GM12878 (cell line): ENCODE measurements around the gene EIF4EBP2. TPM values are rescaled to one million over a fixed set of nuclear protein-coding genes. Genes with fewer than 3 reads are reported as not detected.

Experiments used
- EZH2 ChIP-seq: IDR thresholded peaks from 2 replicates; pipeline ENCODE4 v1.6.1; 2012; ENCODE audit warnings: low read depth, mild to moderate bottlenecking, control low read depth, inconsistent platforms, low read length, borderline replicate concordance; ENCODE audit not compliant: control insufficient read depth
- IKZF1 ChIP-seq: fragments of 450-650 bp; conservative IDR thresholded peaks from 2 replicates; pipeline ENCODE4 v1.6.1; 2017; ENCODE audit warnings: antibody characterized with exemption, mild to moderate bottlenecking
- SUZ12 ChIP-seq: fragments of 200-600 bp; sonication (generic); IDR thresholded peaks from one replicate; pipeline ENCODE4 v1.6.1; 2018; ENCODE audit warnings: antibody characterized with exemption, mild to moderate bottlenecking; ENCODE audit not compliant: unreplicated experiment
- polyA plus RNA-seq, 11 experiments: library from polyadenylated mRNA; depleted of rRNA in 4 of 11; unstranded in 6 of 11; stranded (reverse) in 5 of 11; fragments of >200 nt; fragmentation: Nextera tagmentation in 4 of 11; fragmentation: Illumina TruSeq in 1 of 11; extraction: Ambion mirVana in 4 of 11; extraction: Trizol in 1 of 11; gene quantifications; 1 replicate in 1 of 11; 2 replicates in 10 of 11; pipeline versions ENCODE4 v1.2.1 to v1.2.3, GENCODE V29; 2011 to 2016; ENCODE audit warnings: inconsistent platforms in 2 of 11, missing spikeins in 2 of 11, low read depth in 1 of 11
- total RNA-seq, 4 experiments: library from RNA; depleted of rRNA in 3 of 4; stranded (reverse); fragments of >200 nt in 3 of 4; fragmentation: Illumina TruSeq in 1 of 4; extraction: Trizol in 1 of 4; gene quantifications; 2 replicates each; pipeline versions ENCODE4 v1.2.1 to v1.2.3, GENCODE V29; 2013 to 2021
- TF ChIP-seq, protein P1 (sequence below): fragments of 450-650 bp; IDR thresholded peaks from 2 replicates; pipeline ENCODE4 v1.6.1; 2017; ENCODE audit warnings: mild to moderate bottlenecking, moderate library complexity
- TF ChIP-seq, protein P2 (sequence below): IDR thresholded peaks from 2 replicates; pipeline ENCODE4 v1.6.1; 2011; ENCODE audit warnings: low read depth, low read length, improper control_type of control experiment, borderline replicate concordance
- TF ChIP-seq, protein P3 (sequence below): IDR thresholded peaks from 2 replicates; pipeline ENCODE4 v1.6.1; 2012; ENCODE audit warnings: improper control_type of control experiment, low read depth, low read length; ENCODE audit not compliant: insufficient replicate concordance

Gene EIF4EBP2
- total and polyA plus RNA-seq, 10 of the 15 experiments (the other 5 are each of a cell fraction or from before 2014, with no cell fraction given) = 14.4 to 51.3 (median 28.9) TPM

DNA sequence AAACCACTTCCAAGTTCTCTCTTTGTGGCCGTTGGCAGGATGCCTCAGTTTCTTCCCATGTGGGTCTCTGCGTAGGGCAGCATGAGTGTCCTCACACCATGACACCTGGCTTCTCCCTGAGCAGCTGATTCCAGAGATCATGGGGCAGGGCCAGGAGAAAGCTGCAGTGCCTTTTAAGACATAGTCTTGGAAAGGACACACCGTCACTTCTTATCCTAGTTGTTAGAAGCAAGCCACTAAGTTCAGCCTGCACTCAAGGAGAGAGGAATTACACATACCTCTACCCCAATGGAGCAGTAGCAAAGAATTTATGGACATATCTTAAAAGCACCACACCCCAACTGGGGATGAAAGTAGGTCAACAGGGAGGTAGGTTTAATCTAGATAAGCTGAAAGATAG, 21.2 kb downstream of the EIF4EBP2 start (continued):
- TF ChIP-seq, protein P1, sequence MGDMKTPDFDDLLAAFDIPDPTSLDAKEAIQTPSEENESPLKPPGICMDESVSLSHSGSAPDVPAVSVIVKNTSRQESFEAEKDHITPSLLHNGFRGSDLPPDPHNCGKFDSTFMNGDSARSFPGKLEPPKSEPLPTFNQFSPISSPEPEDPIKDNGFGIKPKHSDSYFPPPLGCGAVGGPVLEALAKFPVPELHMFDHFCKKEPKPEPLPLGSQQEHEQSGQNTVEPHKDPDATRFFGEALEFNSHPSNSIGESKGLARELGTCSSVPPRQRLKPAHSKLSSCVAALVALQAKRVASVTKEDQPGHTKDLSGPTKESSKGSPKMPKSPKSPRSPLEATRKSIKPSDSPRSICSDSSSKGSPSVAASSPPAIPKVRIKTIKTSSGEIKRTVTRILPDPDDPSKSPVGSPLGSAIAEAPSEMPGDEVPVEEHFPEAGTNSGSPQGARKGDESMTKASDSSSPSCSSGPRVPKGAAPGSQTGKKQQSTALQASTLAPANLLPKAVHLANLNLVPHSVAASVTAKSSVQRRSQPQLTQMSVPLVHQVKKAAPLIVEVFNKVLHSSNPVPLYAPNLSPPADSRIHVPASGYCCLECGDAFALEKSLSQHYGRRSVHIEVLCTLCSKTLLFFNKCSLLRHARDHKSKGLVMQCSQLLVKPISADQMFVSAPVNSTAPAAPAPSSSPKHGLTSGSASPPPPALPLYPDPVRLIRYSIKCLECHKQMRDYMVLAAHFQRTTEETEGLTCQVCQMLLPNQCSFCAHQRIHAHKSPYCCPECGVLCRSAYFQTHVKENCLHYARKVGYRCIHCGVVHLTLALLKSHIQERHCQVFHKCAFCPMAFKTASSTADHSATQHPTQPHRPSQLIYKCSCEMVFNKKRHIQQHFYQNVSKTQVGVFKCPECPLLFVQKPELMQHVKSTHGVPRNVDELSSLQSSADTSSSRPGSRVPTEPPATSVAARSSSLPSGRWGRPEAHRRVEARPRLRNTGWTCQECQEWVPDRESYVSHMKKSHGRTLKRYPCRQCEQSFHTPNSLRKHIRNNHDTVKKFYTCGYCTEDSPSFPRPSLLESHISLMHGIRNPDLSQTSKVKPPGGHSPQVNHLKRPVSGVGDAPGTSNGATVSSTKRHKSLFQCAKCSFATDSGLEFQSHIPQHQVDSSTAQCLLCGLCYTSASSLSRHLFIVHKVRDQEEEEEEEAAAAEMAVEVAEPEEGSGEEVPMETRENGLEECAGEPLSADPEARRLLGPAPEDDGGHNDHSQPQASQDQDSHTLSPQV = no peak
- no peak for TF ChIP-seq SUZ12
- TF ChIP-seq, protein P2, sequence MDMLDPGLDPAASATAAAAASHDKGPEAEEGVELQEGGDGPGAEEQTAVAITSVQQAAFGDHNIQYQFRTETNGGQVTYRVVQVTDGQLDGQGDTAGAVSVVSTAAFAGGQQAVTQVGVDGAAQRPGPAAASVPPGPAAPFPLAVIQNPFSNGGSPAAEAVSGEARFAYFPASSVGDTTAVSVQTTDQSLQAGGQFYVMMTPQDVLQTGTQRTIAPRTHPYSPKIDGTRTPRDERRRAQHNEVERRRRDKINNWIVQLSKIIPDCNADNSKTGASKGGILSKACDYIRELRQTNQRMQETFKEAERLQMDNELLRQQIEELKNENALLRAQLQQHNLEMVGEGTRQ = no peak
- TF ChIP-seq, protein P3, sequence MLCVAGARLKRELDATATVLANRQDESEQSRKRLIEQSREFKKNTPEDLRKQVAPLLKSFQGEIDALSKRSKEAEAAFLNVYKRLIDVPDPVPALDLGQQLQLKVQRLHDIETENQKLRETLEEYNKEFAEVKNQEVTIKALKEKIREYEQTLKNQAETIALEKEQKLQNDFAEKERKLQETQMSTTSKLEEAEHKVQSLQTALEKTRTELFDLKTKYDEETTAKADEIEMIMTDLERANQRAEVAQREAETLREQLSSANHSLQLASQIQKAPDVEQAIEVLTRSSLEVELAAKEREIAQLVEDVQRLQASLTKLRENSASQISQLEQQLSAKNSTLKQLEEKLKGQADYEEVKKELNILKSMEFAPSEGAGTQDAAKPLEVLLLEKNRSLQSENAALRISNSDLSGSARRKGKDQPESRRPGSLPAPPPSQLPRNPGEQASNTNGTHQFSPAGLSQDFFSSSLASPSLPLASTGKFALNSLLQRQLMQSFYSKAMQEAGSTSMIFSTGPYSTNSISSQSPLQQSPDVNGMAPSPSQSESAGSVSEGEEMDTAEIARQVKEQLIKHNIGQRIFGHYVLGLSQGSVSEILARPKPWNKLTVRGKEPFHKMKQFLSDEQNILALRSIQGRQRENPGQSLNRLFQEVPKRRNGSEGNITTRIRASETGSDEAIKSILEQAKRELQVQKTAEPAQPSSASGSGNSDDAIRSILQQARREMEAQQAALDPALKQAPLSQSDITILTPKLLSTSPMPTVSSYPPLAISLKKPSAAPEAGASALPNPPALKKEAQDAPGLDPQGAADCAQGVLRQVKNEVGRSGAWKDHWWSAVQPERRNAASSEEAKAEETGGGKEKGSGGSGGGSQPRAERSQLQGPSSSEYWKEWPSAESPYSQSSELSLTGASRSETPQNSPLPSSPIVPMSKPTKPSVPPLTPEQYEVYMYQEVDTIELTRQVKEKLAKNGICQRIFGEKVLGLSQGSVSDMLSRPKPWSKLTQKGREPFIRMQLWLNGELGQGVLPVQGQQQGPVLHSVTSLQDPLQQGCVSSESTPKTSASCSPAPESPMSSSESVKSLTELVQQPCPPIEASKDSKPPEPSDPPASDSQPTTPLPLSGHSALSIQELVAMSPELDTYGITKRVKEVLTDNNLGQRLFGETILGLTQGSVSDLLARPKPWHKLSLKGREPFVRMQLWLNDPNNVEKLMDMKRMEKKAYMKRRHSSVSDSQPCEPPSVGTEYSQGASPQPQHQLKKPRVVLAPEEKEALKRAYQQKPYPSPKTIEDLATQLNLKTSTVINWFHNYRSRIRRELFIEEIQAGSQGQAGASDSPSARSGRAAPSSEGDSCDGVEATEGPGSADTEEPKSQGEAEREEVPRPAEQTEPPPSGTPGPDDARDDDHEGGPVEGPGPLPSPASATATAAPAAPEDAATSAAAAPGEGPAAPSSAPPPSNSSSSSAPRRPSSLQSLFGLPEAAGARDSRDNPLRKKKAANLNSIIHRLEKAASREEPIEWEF = no peak
- no peak for TF ChIP-seq IKZF1
- TF ChIP-seq EZH2 = no peak
